Ectodermal cell (in vitro differentiated cells): ENCODE data around the gene LIG1.
"Not testable (repeated sequence)": the region's sequence is repeated elsewhere in the genome, so short reads cannot be mapped to it uniquely, and the experiment has no call there.

Source experiments
- H3K27ac ChIP-seq: 2 replicates; pipeline ENCODE4 v1.7.0; 2013; ENCODE audit warnings: mild to moderate bottlenecking, low read depth, low read length; ENCODE audit not compliant: insufficient read depth, poor library complexity, severe bottlenecking
- H3K27me3 ChIP-seq: 2 replicates; pipeline ENCODE4 v1.7.0; 2013; ENCODE audit warnings: mild to moderate bottlenecking, low read length; ENCODE audit not compliant: insufficient read depth, control insufficient read depth, poor library complexity, severe bottlenecking
- H3K36me3 ChIP-seq: one replicate; pipeline ENCODE4 v1.7.0; 2013; ENCODE audit warnings: low read length; ENCODE audit not compliant: control insufficient read depth, insufficient read depth
- H3K4me1 ChIP-seq: one replicate; pipeline ENCODE4 v1.7.0; 2013; ENCODE audit warnings: low read length; ENCODE audit not compliant: control insufficient read depth, insufficient read depth
- H3K4me3 ChIP-seq: 2 replicates; pipeline ENCODE4 v1.7.0; 2013; ENCODE audit warnings: low read depth, low read length, control low read depth; ENCODE audit not compliant: insufficient read depth
- H3K9me3 ChIP-seq: 2 replicates; pipeline ENCODE4 v1.7.0; 2013; ENCODE audit warnings: mild to moderate bottlenecking, low read length, moderate library complexity; ENCODE audit not compliant: control insufficient read depth
- WGBS, 2 experiments: methylation state at CpG; one replicate each; pipeline ENCODE4 v1.1.7; 2013; ENCODE audit warnings: missing lambda C conversion rate in 2 of 2; 5-methylcytosine and 5-hydroxymethylcytosine counted together

LIG1 gene

GRCh38 chr19:48108997-48109782 lies 61.0 kb downstream of the LIG1 start:
- 87 to 88% methylated on average over 15 of the region's 15 CpGs for WGBS, 2 experiments
- Histone ChIP-seq H3K36me3 (no peaks in the 10 kb centered on the region), H3K27ac (no peak overlapping the region), H3K4me3 (no peak overlapping the region), H3K4me1 (no peaks in the 10 kb centered on the region), H3K9me3 (no peaks in the 10 kb centered on the region), H3K27me3 (peaks cover 6% of the 10 kb centered on the region)

- WGBS, 2 experiments: 89 to 93% methylated on average over 5 of the region's 5 CpGs
- no peak overlapping the region for H3K4me3 ChIP-seq
- H3K4me1 ChIP-seq: no peaks in the 10 kb centered on the region
- no peak overlapping the region for H3K27ac ChIP-seq
- no peaks in the 10 kb centered on the region for H3K36me3 ChIP-seq
- peaks cover 6% of the 10 kb centered on the region for H3K27me3 ChIP-seq
- no peaks in the 10 kb centered on the region for H3K9me3 ChIP-seq
Observed at GRCh38 chr19:48103922-48104321, 66.2 kb downstream of the LIG1 start.

GRCh38 chr19:48102870-48103751 lies 67.0 kb downstream of the LIG1 start:
- Histone ChIP-seq H3K27ac (no peak overlapping the region), H3K36me3 (no peaks in the 10 kb centered on the region), H3K27me3 (peaks cover 4% of the 10 kb centered on the region), H3K4me3 (no peak overlapping the region), H3K9me3 (no peaks in the 10 kb centered on the region), H3K4me1 (no peaks in the 10 kb centered on the region)
- WGBS, 2 experiments: 60 to 62% methylated on average over 13 of the region's 13 CpGs

GRCh38 chr19:48095612-48096175 lies 74.5 kb downstream of the LIG1 start:
- Histone ChIP-seq H3K4me1 (no peaks in the 10 kb centered on the region), H3K27me3 (no peaks in the 10 kb centered on the region), H3K27ac (no peak overlapping the region), H3K4me3 (no peak overlapping the region), H3K9me3 (no peaks in the 10 kb centered on the region), H3K36me3 (no peaks in the 10 kb centered on the region)
- 80 to 87% methylated on average over 4 of the region's 4 CpGs for WGBS, 2 experiments

- H3K27me3 ChIP-seq: no peaks in the 10 kb centered on the region
- no peak overlapping the region for H3K27ac ChIP-seq
- H3K4me1 ChIP-seq: no peaks in the 10 kb centered on the region
- H3K4me3 ChIP-seq: no peak overlapping the region
- no peaks in the 10 kb centered on the region for H3K9me3 ChIP-seq
- WGBS, 2 experiments: 88 to 90% methylated on average over 2 of the region's 2 CpGs
- no peaks in the 10 kb centered on the region for H3K36me3 ChIP-seq
Observed at GRCh38 chr19:48094855-48095203, 75.3 kb downstream of the LIG1 start.

GRCh38 chr19:48094129-48094854 lies 75.9 kb downstream of the LIG1 start:
- H3K36me3 ChIP-seq: no peaks in the 10 kb centered on the region
- no peak overlapping the region for H3K27ac ChIP-seq
- H3K27me3 ChIP-seq: no peaks in the 10 kb centered on the region
- no peaks in the 10 kb centered on the region for H3K4me1 ChIP-seq
- WGBS, 2 experiments: 44 to 71% methylated on average over 1 of the region's 1 CpG
- H3K9me3 ChIP-seq: no peaks in the 10 kb centered on the region
- no peak overlapping the region for H3K4me3 ChIP-seq

GRCh38 chr19:48091111-48091718 lies 78.9 kb downstream of the LIG1 start:
- not testable (repeated sequence) for H3K36me3 ChIP-seq, H3K27ac ChIP-seq, H3K27me3 ChIP-seq, H3K4me3 ChIP-seq, H3K9me3 ChIP-seq, H3K4me1 ChIP-seq
- WGBS, 2 experiments: 87% methylated on average over 13 of the region's 13 CpGs

GRCh38 chr19:48090281-48090802 lies 79.8 kb downstream of the LIG1 start:
- no peaks in the 10 kb centered on the region for H3K36me3 ChIP-seq
- H3K27me3 ChIP-seq: no peaks in the 10 kb centered on the region
- H3K9me3 ChIP-seq: no peaks in the 10 kb centered on the region
- no peaks in the 10 kb centered on the region for H3K4me1 ChIP-seq
- 84 to 90% methylated on average over 5 of the region's 5 CpGs for WGBS, 2 experiments
- H3K4me3 ChIP-seq: no peak overlapping the region
- no peak overlapping the region for H3K27ac ChIP-seq

GRCh38 chr19:48088991-48089390 lies 81.2 kb downstream of the LIG1 start:
- not testable (repeated sequence) for H3K27me3 ChIP-seq, H3K9me3 ChIP-seq, H3K4me1 ChIP-seq, H3K36me3 ChIP-seq, H3K27ac ChIP-seq, H3K4me3 ChIP-seq
- 94% methylated on average over 5 to 6 of the region's 6 CpGs for WGBS, 2 experiments
